Cardiac muscle cell (in vitro differentiated cells and primary cell): ENCODE data around the gene HIGD2A. TPM values are rescaled to one million over a fixed set of nuclear protein-coding genes. Genes with fewer than 3 reads are reported as not detected.

Experiments
- DNase-seq, 2 donors: peaks; one replicate each; pipeline versions ENCODE4 v3.0.0 to v3.0.0-alpha.2; 2010 to 2017; ENCODE audit warnings: low read depth in 1 of 2, low spot score in 1 of 2
- H3K27ac ChIP-seq: fragments of 200-600 bp; sonication (generic); 2 replicates; pipeline ENCODE4 v1.5.1; 2016
- H3K27me3 ChIP-seq: fragments of 200-600 bp; sonication (generic); 2 replicates; pipeline ENCODE4 v1.6.0; 2016; ENCODE audit warnings: control low read depth
- H3K36me3 ChIP-seq: fragments of 200-600 bp; sonication (generic); 2 replicates; pipeline ENCODE4 v1.5.1; 2016; ENCODE audit warnings: control low read depth
- H3K4me1 ChIP-seq: fragments of 200-600 bp; sonication (generic); 2 replicates; pipeline ENCODE4 v1.8.1; 2017; ENCODE audit warnings: low read depth, mild to moderate bottlenecking, mixed run types
- H3K4me3 ChIP-seq: fragments of 200-600 bp; sonication (generic); 2 replicates; pipeline ENCODE4 v1.5.1; 2016; ENCODE audit warnings: mild to moderate bottlenecking
- H3K9me3 ChIP-seq: fragments of 200-600 bp; sonication (generic); 2 replicates; pipeline ENCODE4 v1.5.1; 2017; ENCODE audit warnings: low read depth, mild to moderate bottlenecking, control low read depth
- CTCF ChIP-seq: IDR thresholded peaks from 2 replicates; pipeline ENCODE4 v1.5.1; 2012; ENCODE audit warnings: low read depth, mild to moderate bottlenecking, low read length
- polyA plus RNA-seq: library from polyadenylated mRNA; unstranded; fragments of >200 nt; fragmentation: Nextera tagmentation; extraction: Ambion mirVana; gene quantifications from 2 replicates; pipeline ENCODE4 v1.2.1, GENCODE V29; 2016
- total RNA-seq: library from RNA; depleted of rRNA; stranded (reverse); fragments of >200 nt; gene quantifications from 2 replicates; pipeline ENCODE4 v1.2.3, GENCODE V29; 2016

HIGD2A gene
- total and polyA plus RNA-seq, 2 experiments from 2014 or later: 203 to 388 TPM

- peaks cover 9% of the 10 kb centered on the region for H3K4me1 ChIP-seq
- no peak overlapping the region for H3K4me3 ChIP-seq
- TF ChIP-seq CTCF: no peak
- DNase-seq: no peak
- no peak overlapping the region for H3K27ac ChIP-seq
- no peaks in the 10 kb centered on the region for H3K9me3 ChIP-seq
- H3K36me3 ChIP-seq: no peaks in the 10 kb centered on the region
- no peaks in the 10 kb centered on the region for H3K27me3 ChIP-seq
Measured at GRCh38 chr5:176410486-176411180, 22.1 kb downstream of the HIGD2A start.

- no peak overlapping the region for H3K4me3 ChIP-seq
- no peaks in the 10 kb centered on the region for H3K27me3 ChIP-seq
- no peaks in the 10 kb centered on the region for H3K36me3 ChIP-seq
- no peak for TF ChIP-seq CTCF
- peak overlapping the region; percentile 43 for H3K27ac ChIP-seq
- H3K4me1 ChIP-seq: peaks cover 10% of the 10 kb centered on the region
- no peaks in the 10 kb centered on the region for H3K9me3 ChIP-seq
- DNase-seq: no peak
Measured at GRCh38 chr5:176412517-176413254, 24.1 kb downstream of the HIGD2A start.

GRCh38 chr5:176413255-176413565, 24.7 kb downstream of the HIGD2A start:
- no peaks in the 10 kb centered on the region for H3K27me3 ChIP-seq
- DNase-seq: no peak
- H3K4me3 ChIP-seq: no peak overlapping the region
- no peak for TF ChIP-seq CTCF
- H3K36me3 ChIP-seq: no peaks in the 10 kb centered on the region
- no peaks in the 10 kb centered on the region for H3K9me3 ChIP-seq
- peak overlapping the region; percentile 43 for H3K27ac ChIP-seq
- H3K4me1 ChIP-seq: peaks cover 10% of the 10 kb centered on the region

- H3K27ac ChIP-seq: peak overlapping the region; percentile 43
- no peaks in the 10 kb centered on the region for H3K36me3 ChIP-seq
- H3K4me3 ChIP-seq: no peak overlapping the region
- no peaks in the 10 kb centered on the region for H3K9me3 ChIP-seq
- H3K4me1 ChIP-seq: peaks cover 10% of the 10 kb centered on the region
- TF ChIP-seq CTCF: no peak
- no peaks in the 10 kb centered on the region for H3K27me3 ChIP-seq
- DNase-seq: no peak
Measured at GRCh38 chr5:176413709-176414191, 25.2 kb downstream of the HIGD2A start.

DNA sequence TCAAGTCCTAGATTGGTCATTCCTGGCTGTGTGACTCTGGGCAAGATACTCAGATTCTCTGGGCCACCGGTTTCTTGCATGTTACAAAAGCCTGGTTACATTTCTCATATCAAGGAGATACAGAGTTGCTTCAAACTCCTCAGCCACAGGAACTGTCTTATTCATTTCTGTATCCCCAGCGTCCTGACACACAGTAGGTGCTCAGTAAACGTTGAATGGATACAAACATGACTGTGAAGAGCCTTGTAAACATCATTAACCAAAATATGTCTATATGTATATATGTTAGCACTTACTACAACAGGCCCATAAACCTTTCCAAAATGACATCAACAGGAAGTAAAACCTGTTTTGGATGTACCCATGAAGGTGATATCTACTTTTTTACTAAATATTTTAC, 26.2 kb downstream of the HIGD2A start:
- no peak for DNase-seq
- H3K4me3 ChIP-seq: no peak overlapping the region
- H3K4me1 ChIP-seq: peaks cover 10% of the 10 kb centered on the region
- H3K36me3 ChIP-seq: no peaks in the 10 kb centered on the region
- H3K27me3 ChIP-seq: no peaks in the 10 kb centered on the region
- H3K27ac ChIP-seq: no peak overlapping the region
- H3K9me3 ChIP-seq: no peaks in the 10 kb centered on the region
- TF ChIP-seq CTCF: no peak
